Measurements from ENCODE around the gene PIK3CD.
"Not testable (repeated sequence)": the region's sequence is repeated elsewhere in the genome, so short reads cannot be mapped to it uniquely, and the experiment has no call there.

Gene PIK3CD

GRCh38 chr1:9621032-9621431 is 30.5 kb upstream of the PIK3CD start:
- no peak for DNase-seq (ENCODE audit: low spot score)

GRCh38 chr1:9624081-9624480 is 27.4 kb upstream of the PIK3CD start:
- DNase-seq (ENCODE audit: low spot score): no peak

GRCh38 chr1:9625030-9625429 is 26.5 kb upstream of the PIK3CD start:
- DNase-seq (ENCODE audit: low spot score): not testable (repeated sequence)

GRCh38 chr1:9626201-9626608 is 25.3 kb upstream of the PIK3CD start:
- DNase-seq (ENCODE audit: low spot score): no peak

GRCh38 chr1:9628541-9629444 is 22.7 kb upstream of the PIK3CD start:
- no peak for DNase-seq (ENCODE audit: low spot score)

- no peak for DNase-seq (ENCODE audit: low spot score)
These were observed 21.9 kb upstream of the PIK3CD start for GRCh38 chr1:9629445-9630201.

- DNase-seq (ENCODE audit: low spot score): no peak
These were observed 21.0 kb upstream of the PIK3CD start for GRCh38 chr1:9630331-9631111.

- DNase-seq (ENCODE audit: low spot score): no peak
These were observed 19.9 kb upstream of the PIK3CD start for GRCh38 chr1:9631613-9632012.

- DNase-seq (ENCODE audit: low spot score): no peak
These were observed 18.0 kb upstream of the PIK3CD start for GRCh38 chr1:9633493-9633892.

GRCh38 chr1:9634582-9634981 is 16.9 kb upstream of the PIK3CD start:
- DNase-seq (ENCODE audit: low spot score): no peak

- DNase-seq (ENCODE audit: low spot score): no peak
These were observed 12.3 kb upstream of the PIK3CD start for GRCh38 chr1:9639227-9639626.

GRCh38 chr1:9643351-9644256 is 7.9 kb upstream of the PIK3CD start:
- DNase-seq (ENCODE audit: low spot score): no peak

- no peak for DNase-seq (ENCODE audit: low spot score)
These were observed 5.5 kb upstream of the PIK3CD start for GRCh38 chr1:9646037-9646436.

- DNase-seq (ENCODE audit: low spot score): no peak
These were observed 3.4 kb upstream of the PIK3CD start for GRCh38 chr1:9648171-9648570.

- DNase-seq (ENCODE audit: low spot score): no peak
These were observed 1.8 kb upstream of the PIK3CD start for GRCh38 chr1:9649769-9650168.

GRCh38 chr1:9651220-9651564 is 339 bp upstream of the PIK3CD start:
- no peak for DNase-seq (ENCODE audit: low spot score)

- no peak for DNase-seq (ENCODE audit: low spot score)
These were observed 1.1 kb downstream of the PIK3CD start for GRCh38 chr1:9652379-9653209.

GRCh38 chr1:9653210-9653490 is 1.6 kb downstream of the PIK3CD start:
- DNase-seq (ENCODE audit: low spot score): no peak

- no peak for DNase-seq (ENCODE audit: low spot score)
These were observed 2.0 kb downstream of the PIK3CD start for GRCh38 chr1:9653491-9654050.

GRCh38 chr1:9654051-9654833 is 2.7 kb downstream of the PIK3CD start:
- DNase-seq (ENCODE audit: low spot score): no peak

All from HuH-7 (cell line).